GM21576 (cell line): Measurements from ENCODE around the gene MEIOSIN.
"Not testable (repeated sequence)": the region's sequence is repeated elsewhere in the genome, so short reads cannot be mapped to it uniquely, and the experiment has no call there.

Experiments
- ATAC-seq: cut with Tn5 transposase; IDR thresholded peaks from one replicate; pipeline ENCODE4 v1.9.1; 2021; ENCODE audit warnings: mild to moderate bottlenecking, moderate library complexity; ENCODE audit not compliant: unreplicated experiment

The MEIOSIN gene

GRCh38 chr19:45717983-45718650 lies 15.1 kb upstream of the MEIOSIN start:
- peak; percentile 8 for ATAC-seq

GRCh38 chr19:45720065-45720464 lies 13.2 kb upstream of the MEIOSIN start:
- not testable (repeated sequence) for ATAC-seq

- ATAC-seq = not testable (repeated sequence)
These were observed 4.6 kb upstream of the MEIOSIN start for GRCh38 chr19:45728683-45729082.

- ATAC-seq = no peak
These were observed 3.4 kb upstream of the MEIOSIN start for GRCh38 chr19:45729800-45730290.

- ATAC-seq = peak; percentile 85
These were observed 2.6 kb upstream of the MEIOSIN start, which contains the start of gene FBXO46 for GRCh38 chr19:45730368-45731288. Gene FBXO46 (minus strand): TSS chr19:45730896. CDS start chr19:45713495, 17,401 bp downstream.

- ATAC-seq = no peak
These were observed 6.5 kb downstream of the MEIOSIN start for GRCh38 chr19:45739498-45740439.

- no peak for ATAC-seq
These were observed 9.7 kb downstream of the MEIOSIN start for GRCh38 chr19:45742969-45743368.

- no peak for ATAC-seq
These were observed 12.4 kb downstream of the MEIOSIN start for GRCh38 chr19:45745606-45746005.

- no peak for ATAC-seq
These were observed 13.6 kb downstream of the MEIOSIN start for GRCh38 chr19:45746866-45747265.

- ATAC-seq = no peak
These were observed 14.3 kb downstream of the MEIOSIN start for GRCh38 chr19:45747513-45747912.

- not testable (repeated sequence) for ATAC-seq
These were observed 18.2 kb downstream of the MEIOSIN start for GRCh38 chr19:45751483-45751882.

- ATAC-seq = no peak
These were observed 19.4 kb downstream of the MEIOSIN start for GRCh38 chr19:45752639-45753038.

GRCh38 chr19:45753548-45753947 lies 20.3 kb downstream of the MEIOSIN start:
- ATAC-seq = no peak

- ATAC-seq = no peak
These were observed 21.1 kb downstream of the MEIOSIN start for GRCh38 chr19:45754323-45754722.

- no peak for ATAC-seq
These were observed 24.5 kb downstream of the MEIOSIN start for GRCh38 chr19:45757695-45758094.

- ATAC-seq = no peak
These were observed 25.7 kb downstream of the MEIOSIN start for GRCh38 chr19:45758921-45759320.

GRCh38 chr19:45761714-45762113 lies 28.5 kb downstream of the MEIOSIN start:
- ATAC-seq = no peak

- no peak for ATAC-seq
These were observed 29.8 kb downstream of the MEIOSIN start for GRCh38 chr19:45762870-45763631.

GRCh38 chr19:45763691-45764294 lies 30.6 kb downstream of the MEIOSIN start:
- no peak for ATAC-seq
